ENCODE data around the gene BCORL1.

The BCORL1 gene

GRCh38 chrX:129956765-129957164 lies 25.7 kb upstream of the BCORL1 start:
- no peak overlapping the region for H3K4me3 ChIP-seq (ENCODE audit: low read length)
- no peaks in the 10 kb centered on the region for H4K20me1 ChIP-seq (ENCODE audit: insufficient read depth, low read length)
- no peak overlapping the region for H2AFZ ChIP-seq (ENCODE audit: low read length)
- H3K36me3 ChIP-seq (replicated peaks; ENCODE audit: insufficient read depth, low read length): no peaks in the 10 kb centered on the region
- H3K9ac ChIP-seq (ENCODE audit: low read length): no peak overlapping the region
- H3K27ac ChIP-seq (ENCODE audit: low read length): no peak overlapping the region
- no peak overlapping the region for H3K4me2 ChIP-seq (ENCODE audit: low read depth, low read length)
- H3K4me1 ChIP-seq (ENCODE audit: low read length): peaks cover 3% of the 10 kb centered on the region
- no peaks in the 10 kb centered on the region for H3K9me2 ChIP-seq (replicated peaks; ENCODE audit: insufficient read depth, low read length)
- TF ChIP-seq, protein P1, sequence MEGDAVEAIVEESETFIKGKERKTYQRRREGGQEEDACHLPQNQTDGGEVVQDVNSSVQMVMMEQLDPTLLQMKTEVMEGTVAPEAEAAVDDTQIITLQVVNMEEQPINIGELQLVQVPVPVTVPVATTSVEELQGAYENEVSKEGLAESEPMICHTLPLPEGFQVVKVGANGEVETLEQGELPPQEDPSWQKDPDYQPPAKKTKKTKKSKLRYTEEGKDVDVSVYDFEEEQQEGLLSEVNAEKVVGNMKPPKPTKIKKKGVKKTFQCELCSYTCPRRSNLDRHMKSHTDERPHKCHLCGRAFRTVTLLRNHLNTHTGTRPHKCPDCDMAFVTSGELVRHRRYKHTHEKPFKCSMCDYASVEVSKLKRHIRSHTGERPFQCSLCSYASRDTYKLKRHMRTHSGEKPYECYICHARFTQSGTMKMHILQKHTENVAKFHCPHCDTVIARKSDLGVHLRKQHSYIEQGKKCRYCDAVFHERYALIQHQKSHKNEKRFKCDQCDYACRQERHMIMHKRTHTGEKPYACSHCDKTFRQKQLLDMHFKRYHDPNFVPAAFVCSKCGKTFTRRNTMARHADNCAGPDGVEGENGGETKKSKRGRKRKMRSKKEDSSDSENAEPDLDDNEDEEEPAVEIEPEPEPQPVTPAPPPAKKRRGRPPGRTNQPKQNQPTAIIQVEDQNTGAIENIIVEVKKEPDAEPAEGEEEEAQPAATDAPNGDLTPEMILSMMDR (IDR thresholded peaks at IDR 0.05; ENCODE audit: low read length): no peak
- TF ChIP-seq EZH2phosphoT487 (IDR thresholded peaks at IDR 0.05; ENCODE audit: low read length) (no peak), EZH2 (optimal IDR thresholded peaks at IDR 0.05; ENCODE audit: low read depth, low read length) (no peak)
- no peak for DNase-seq
- H3K9me3 ChIP-seq (replicated peaks; ENCODE audit: insufficient read depth, low read length): no peaks in the 10 kb centered on the region
- H3K27me3 ChIP-seq (replicated peaks; ENCODE audit: insufficient read depth, low read length): no peaks in the 10 kb centered on the region
- H3F3A ChIP-seq (ENCODE audit: insufficient read depth, low read length): peaks cover 7% of the 10 kb centered on the region; the same call in 1 of the 2 replicates
- H3K79me2 ChIP-seq (ENCODE audit: low read length): no peaks in the 10 kb centered on the region

GRCh38 chrX:129957241-129958082 lies 25.0 kb upstream of the BCORL1 start:
- TF ChIP-seq EZH2 (optimal IDR thresholded peaks at IDR 0.05; ENCODE audit: low read depth, low read length) (no peak), EZH2phosphoT487 (IDR thresholded peaks at IDR 0.05; ENCODE audit: low read length) (no peak)
- TF ChIP-seq, protein P1 (IDR thresholded peaks at IDR 0.05; ENCODE audit: low read length): no peak
- Histone ChIP-seq H3K4me3 (ENCODE audit: low read length) (peak overlapping the region; percentile 67), H3K4me2 (ENCODE audit: low read depth, low read length) (peak overlapping the region; percentile 92), H3K9me3 (replicated peaks; ENCODE audit: insufficient read depth, low read length) (no peaks in the 10 kb centered on the region), H3K9ac (ENCODE audit: low read length) (peak overlapping the region; percentile 64), H2AFZ (ENCODE audit: low read length) (peak overlapping the region; percentile 94), H3K9me2 (replicated peaks; ENCODE audit: insufficient read depth, low read length) (no peaks in the 10 kb centered on the region), H3K79me2 (ENCODE audit: low read length) (no peaks in the 10 kb centered on the region), H3K27ac (ENCODE audit: low read length) (peak overlapping the region; percentile 37; the same call in 1 of the 2 replicates), H3F3A (ENCODE audit: insufficient read depth, low read length) (peaks cover 7% of the 10 kb centered on the region; the same call in 1 of the 2 replicates), H4K20me1 (ENCODE audit: insufficient read depth, low read length) (no peaks in the 10 kb centered on the region), H3K36me3 (replicated peaks; ENCODE audit: insufficient read depth, low read length) (no peaks in the 10 kb centered on the region), H3K4me1 (ENCODE audit: low read length) (peaks cover 5% of the 10 kb centered on the region), H3K27me3 (replicated peaks; ENCODE audit: insufficient read depth, low read length) (no peaks in the 10 kb centered on the region)
- peak; percentile 69 for DNase-seq

GRCh38 chrX:129958083-129958465 lies 24.4 kb upstream of the BCORL1 start:
- H3K36me3 ChIP-seq (replicated peaks; ENCODE audit: insufficient read depth, low read length): no peaks in the 10 kb centered on the region
- no peaks in the 10 kb centered on the region for H3K27me3 ChIP-seq (replicated peaks; ENCODE audit: insufficient read depth, low read length)
- H3K9ac ChIP-seq (ENCODE audit: low read length): no peak overlapping the region
- H3K79me2 ChIP-seq (ENCODE audit: low read length): no peaks in the 10 kb centered on the region
- H3K9me2 ChIP-seq (replicated peaks; ENCODE audit: insufficient read depth, low read length): no peaks in the 10 kb centered on the region
- TF ChIP-seq EZH2 (optimal IDR thresholded peaks at IDR 0.05; ENCODE audit: low read depth, low read length) (no peak), EZH2phosphoT487 (IDR thresholded peaks at IDR 0.05; ENCODE audit: low read length) (no peak)
- TF ChIP-seq, protein P1 (IDR thresholded peaks at IDR 0.05; ENCODE audit: low read length): no peak
- H2AFZ ChIP-seq (ENCODE audit: low read length): peak overlapping the region; percentile 94; the same call in 1 of the 2 replicates
- H3K4me3 ChIP-seq (ENCODE audit: low read length): no peak overlapping the region; the same call in 1 of the 2 replicates
- peaks cover 5% of the 10 kb centered on the region for H3K4me1 ChIP-seq (ENCODE audit: low read length)
- no peak overlapping the region for H3K27ac ChIP-seq (ENCODE audit: low read length)
- DNase-seq: no peak
- peak overlapping the region; percentile 92 for H3K4me2 ChIP-seq (ENCODE audit: low read depth, low read length)
- no peaks in the 10 kb centered on the region for H4K20me1 ChIP-seq (ENCODE audit: insufficient read depth, low read length)
- peaks cover 7% of the 10 kb centered on the region; the same call in 1 of the 2 replicates for H3F3A ChIP-seq (ENCODE audit: insufficient read depth, low read length)
- no peaks in the 10 kb centered on the region for H3K9me3 ChIP-seq (replicated peaks; ENCODE audit: insufficient read depth, low read length)

Data from MM.1S (cell line).